ENCODE results near the gene SELENOH. TPM values are rescaled to one million over a fixed set of nuclear protein-coding genes. Genes with fewer than 3 reads are reported as not detected.
A peak's percentile ranks its signal among the peaks of the same experiment; 100 is the strongest.

SELENOH gene
- total RNA-seq, 1 donor from 2014 or later: 212 TPM

GRCh38 chr11:57781529-57781943, 40.2 kb downstream of the SELENOH start:
- Mint-ChIP-seq H3K4me1 (peaks cover 50% of the 10 kb centered on the region), H3K27ac (ENCODE audit: unreplicated experiment) (peak overlapping the region; percentile 52), H3K27me3 (ENCODE audit: low read depth) (no peaks in the 10 kb centered on the region), H3K4me3 (no peak overlapping the region), H3K9me3 (no peaks in the 10 kb centered on the region), H3K36me3 (ENCODE audit: low read depth) (peaks cover 2% of the 10 kb centered on the region)
- no peak for DNase-seq (ENCODE audit: low read depth, low spot score)
- no peak for TF ChIP-seq CTCF (conservative IDR thresholded peaks at IDR 0.05)

GRCh38 chr11:57785072-57785471, 43.8 kb downstream of the SELENOH start:
- Mint-ChIP-seq H3K9me3 (no peaks in the 10 kb centered on the region), H3K4me1 (peaks cover 35% of the 10 kb centered on the region), H3K27ac (ENCODE audit: unreplicated experiment) (no peak overlapping the region), H3K36me3 (ENCODE audit: low read depth) (peaks cover 2% of the 10 kb centered on the region), H3K4me3 (no peak overlapping the region), H3K27me3 (ENCODE audit: low read depth) (no peaks in the 10 kb centered on the region)
- no peak for DNase-seq (ENCODE audit: low read depth, low spot score)
- no peak for TF ChIP-seq CTCF (conservative IDR thresholded peaks at IDR 0.05)

GRCh38 chr11:57786436-57786835, 45.1 kb downstream of the SELENOH start:
- Mint-ChIP-seq H3K27ac (ENCODE audit: unreplicated experiment) (peak overlapping the region; percentile 52), H3K4me1 (peaks cover 28% of the 10 kb centered on the region), H3K4me3 (no peak overlapping the region), H3K27me3 (ENCODE audit: low read depth) (no peaks in the 10 kb centered on the region), H3K9me3 (no peaks in the 10 kb centered on the region), H3K36me3 (ENCODE audit: low read depth) (peaks cover 2% of the 10 kb centered on the region)
- DNase-seq (ENCODE audit: low read depth, low spot score): no peak
- TF ChIP-seq CTCF (conservative IDR thresholded peaks at IDR 0.05): no peak

- Mint-ChIP-seq H3K27ac (ENCODE audit: unreplicated experiment) (no peak overlapping the region), H3K4me3 (peak overlapping the region; percentile 13), H3K4me1 (peaks cover 24% of the 10 kb centered on the region)
Observed at GRCh38 chr11:57787006-57787604, 45.8 kb downstream of the SELENOH start.

GRCh38 chr11:57787920-57788702, 46.8 kb downstream of the SELENOH start:
- TF ChIP-seq CTCF (conservative IDR thresholded peaks at IDR 0.05): no peak
- Mint-ChIP-seq H3K4me3 (peak overlapping the region; percentile 1), H3K4me1 (peaks cover 27% of the 10 kb centered on the region), H3K27ac (ENCODE audit: unreplicated experiment) (peak overlapping the region; percentile 61), H3K9me3 (no peaks in the 10 kb centered on the region), H3K27me3 (ENCODE audit: low read depth) (no peaks in the 10 kb centered on the region), H3K36me3 (ENCODE audit: low read depth) (peaks cover 5% of the 10 kb centered on the region)
- no peak for DNase-seq (ENCODE audit: low read depth, low spot score)

More at GRCh38 chr11:57787006-57787604, 45.8 kb downstream of the SELENOH start:
- TF ChIP-seq CTCF (conservative IDR thresholded peaks at IDR 0.05): no peak
- DNase-seq (ENCODE audit: low read depth, low spot score): no peak
- no peaks in the 10 kb centered on the region for H3K27me3 Mint-ChIP-seq (ENCODE audit: low read depth)
- peaks cover 2% of the 10 kb centered on the region for H3K36me3 Mint-ChIP-seq (ENCODE audit: low read depth)
- H3K9me3 Mint-ChIP-seq: no peaks in the 10 kb centered on the region
